H1 (cell line): ENCODE measurements around the gene CCDC93. TPM values are rescaled to one million over a fixed set of nuclear protein-coding genes. Genes with fewer than 3 reads are reported as not detected.

ENCODE experiments used
- BACH1 ChIP-seq: IDR thresholded peaks from 2 replicates; pipeline ENCODE4 v1.6.1; 2012; ENCODE audit warnings: low read length, improper control_type of control experiment
- BCL11A ChIP-seq, 2 experiments: IDR thresholded peaks; one replicate each; pipeline ENCODE4 v1.6.1; 2011; ENCODE audit warnings: low read depth in 2 of 2, low read length in 2 of 2, mild to moderate bottlenecking in 2 of 2
- EZH2 ChIP-seq: fragments of 200-600 bp; sonication (generic); IDR thresholded peaks from 2 replicates; pipeline ENCODE4 v1.7.1; 2012; ENCODE audit warnings: low read depth, mild to moderate bottlenecking, moderate library complexity, low read length, inconsistent platforms; ENCODE audit not compliant: severe bottlenecking
- GTF2F1 ChIP-seq: IDR thresholded peaks from 2 replicates; pipeline ENCODE4 v1.6.1; 2012; ENCODE audit warnings: low read depth, low read length, improper control_type of control experiment, borderline replicate concordance
- RNF2 ChIP-seq: fragments of 200-900, 300-1000 bp; sonication (generic); IDR thresholded peaks from 2 replicates; pipeline ENCODE4 v1.7.1; 2016; ENCODE audit warnings: borderline replicate concordance, low read depth, mild to moderate bottlenecking, antibody characterized with exemption, low read length; ENCODE audit not compliant: poor library complexity, severe bottlenecking; ENCODE audit errors: missing control alignments
- polyA plus RNA-seq, 7 experiments: library from polyadenylated mRNA; depleted of rRNA in 3 of 7; stranded (reverse) in 5 of 7; unstranded in 2 of 7; fragments of >200 nt in 5 of 7; fragments of 200-250 nt in 2 of 7; gene quantifications; 1 replicate in 5 of 7; 2 replicates in 1 of 7; 4 replicates in 1 of 7; pipeline versions ENCODE4 v1.2.1 to v1.2.3, GENCODE V29; 2011 to 2013; ENCODE audit warnings: missing spikeins in 2 of 7, mixed read lengths in 2 of 7
- total RNA-seq: library from RNA; stranded (reverse); fragmentation: NEBNext Ultra II Directional; extraction: Animal tissue kit (Norgen Biotek cat#: 25700); gene quantifications from 2 replicates; pipeline ENCODE4 v1.2.1, GENCODE V29; 2021

CCDC93 gene
- total and polyA plus RNA-seq, 2 of the 8 experiments (the other 6 are each of a cell fraction or from before 2014, with no cell fraction given) = 5.5 to 18.0 TPM

GRCh38 chr2:117945296-117945695 lies 68.6 kb downstream of the CCDC93 start (continued):
- TF ChIP-seq GTF2F1 = no peak
- no peak for TF ChIP-seq RNF2
- TF ChIP-seq EZH2 = no peak
- TF ChIP-seq BACH1 = no peak
- TF ChIP-seq BCL11A (IDR thresholded peaks at IDR 0.05; ENCODE audit: low read depth in 2 of 2, low read length in 2 of 2) = no peak
